Measurements from ENCODE around the gene MAG.

The MAG gene

DNA sequence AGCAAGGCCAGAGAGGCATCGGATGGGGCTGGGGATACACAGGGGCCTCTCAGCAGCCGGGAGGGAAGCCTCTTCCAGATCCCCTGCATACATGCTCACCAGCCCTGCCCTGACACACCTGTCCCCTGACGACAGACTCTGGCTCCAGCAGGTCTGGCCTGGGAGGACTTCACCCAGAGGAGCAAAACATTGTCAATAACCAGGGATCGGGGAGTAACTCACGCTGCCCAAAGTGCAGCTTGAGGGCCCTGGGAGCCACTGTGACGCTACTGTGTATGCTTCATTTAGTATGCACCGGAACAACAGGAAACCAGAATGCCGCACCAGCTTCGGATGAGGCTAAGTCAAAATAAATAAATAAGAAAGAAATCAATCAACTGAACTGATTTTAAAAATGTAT lies 24.6 kb downstream of the MAG start:
- DNase-seq (ENCODE audit: low read depth in 3 of 3), result no peak

DNA sequence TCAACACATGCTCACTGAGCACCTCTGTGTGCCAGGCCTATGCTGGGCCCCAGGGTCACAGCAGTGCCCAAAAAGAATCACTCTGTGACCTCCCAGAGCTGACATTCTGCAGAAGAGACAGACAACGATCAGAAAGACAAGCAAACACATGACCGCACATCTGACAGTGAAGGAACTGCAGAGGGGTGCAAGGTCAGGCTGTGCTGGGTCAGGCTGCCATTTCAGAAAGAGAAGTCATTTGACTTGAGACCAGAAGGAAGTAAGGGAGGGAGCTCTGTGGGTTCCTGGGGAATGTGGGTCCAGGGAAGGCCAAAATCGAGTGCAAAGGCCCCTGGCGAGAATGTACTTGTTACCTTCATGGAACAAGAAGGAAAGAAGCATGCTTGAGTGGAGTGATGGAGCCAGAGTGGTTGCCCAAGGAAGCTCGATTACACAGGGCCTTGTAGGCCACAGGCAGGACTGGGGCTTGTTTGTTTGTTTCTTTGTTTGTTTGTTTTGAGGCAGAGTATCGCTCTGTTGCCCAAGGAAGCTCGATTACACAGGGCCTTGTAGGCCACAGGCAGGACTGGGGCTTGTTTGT lies 25.6 kb downstream of the MAG start:
- no peak for DNase-seq (ENCODE audit: low read depth in 3 of 3)

DNA sequence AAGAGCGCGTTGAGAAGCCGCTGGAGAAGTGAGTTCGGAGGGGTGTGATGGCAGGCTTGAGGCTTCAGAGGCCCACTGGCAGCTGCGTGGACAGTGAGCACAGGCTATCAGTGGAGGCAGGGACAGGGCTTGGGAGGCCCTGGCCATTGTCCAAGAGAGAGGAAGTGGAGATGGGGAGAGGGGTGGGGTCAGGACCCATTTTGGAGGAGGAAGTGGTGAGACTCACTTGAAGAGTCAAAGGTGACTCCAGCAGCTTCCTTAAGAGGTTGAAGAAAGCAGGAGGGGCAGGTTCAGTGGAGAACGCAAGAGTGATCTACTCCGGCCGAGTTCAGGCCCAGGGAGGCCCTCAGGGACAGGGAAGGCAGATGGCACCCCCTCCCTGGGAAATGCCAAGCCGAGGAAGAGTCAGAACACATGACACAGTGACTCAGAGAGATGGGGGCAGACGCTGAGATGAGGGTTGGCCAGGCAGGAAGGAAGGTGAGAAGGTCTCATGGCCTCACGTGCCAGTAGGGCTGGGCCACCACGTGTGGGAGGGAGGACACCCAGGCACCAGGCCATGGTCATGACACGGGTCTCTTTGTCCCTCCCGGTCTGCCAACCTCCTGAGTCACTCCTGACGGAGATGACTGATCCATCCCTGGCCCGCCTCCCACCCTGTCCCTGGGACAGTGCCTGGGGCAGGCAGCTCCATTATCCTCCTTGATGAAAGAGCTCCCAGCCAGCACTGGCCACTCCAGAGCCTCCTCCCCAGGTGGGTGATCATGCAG lies 26.9 kb downstream of the MAG start:
- no peak for DNase-seq (ENCODE audit: low read depth in 3 of 3)

DNA sequence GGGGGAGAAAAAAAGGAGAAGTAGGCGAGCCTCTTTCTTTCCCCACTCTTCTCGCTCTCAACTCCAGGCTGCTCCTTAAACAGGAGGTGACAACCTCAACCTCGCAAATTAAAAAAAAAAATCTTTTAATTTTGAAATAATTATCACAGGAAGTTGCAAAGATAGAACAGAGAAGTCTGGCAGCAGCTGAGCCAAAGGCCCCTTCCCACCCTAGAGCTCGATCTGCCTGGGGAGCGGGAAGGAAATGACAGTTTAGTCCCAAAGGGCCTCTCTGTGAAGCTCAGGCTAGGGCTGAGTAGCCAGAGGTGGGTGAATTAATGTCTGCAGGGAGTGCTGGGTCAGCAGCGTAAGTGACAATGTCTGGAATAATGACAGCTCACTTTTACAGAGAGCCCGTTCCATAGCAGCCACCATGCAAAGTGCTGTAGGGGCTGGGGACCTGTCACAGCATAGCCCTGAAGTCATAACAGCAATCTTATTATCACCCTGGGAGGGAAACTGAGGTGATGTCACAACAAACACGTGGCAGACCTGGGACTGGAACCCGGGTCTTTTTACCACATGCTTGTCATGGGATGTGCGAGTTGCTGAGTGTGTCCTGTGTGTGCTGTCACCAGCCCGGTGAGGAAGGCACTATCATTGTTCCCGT lies 28.2 kb downstream of the MAG start:
- no peak for DNase-seq (ENCODE audit: low read depth in 3 of 3)

DNA sequence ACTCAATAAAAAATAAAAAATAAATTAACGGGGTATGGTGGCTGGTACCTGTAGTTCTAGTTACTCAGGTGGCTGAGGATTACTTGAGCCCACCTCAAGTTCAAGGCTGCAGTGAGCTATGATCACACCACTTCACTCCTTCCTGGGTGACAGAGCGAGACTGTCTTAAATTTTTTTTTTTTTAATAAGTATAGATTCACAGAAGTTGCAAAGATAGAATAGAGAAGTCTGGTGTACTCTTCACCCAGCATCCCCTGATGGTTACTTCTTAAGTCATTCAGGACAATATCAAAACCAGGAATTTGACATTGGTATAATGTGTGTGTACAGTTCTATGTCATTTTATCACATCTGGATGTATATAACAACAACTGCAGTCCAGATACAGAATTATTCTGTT lies 29.3 kb downstream of the MAG start:
- no peak for DNase-seq (ENCODE audit: low read depth in 3 of 3)

DNA sequence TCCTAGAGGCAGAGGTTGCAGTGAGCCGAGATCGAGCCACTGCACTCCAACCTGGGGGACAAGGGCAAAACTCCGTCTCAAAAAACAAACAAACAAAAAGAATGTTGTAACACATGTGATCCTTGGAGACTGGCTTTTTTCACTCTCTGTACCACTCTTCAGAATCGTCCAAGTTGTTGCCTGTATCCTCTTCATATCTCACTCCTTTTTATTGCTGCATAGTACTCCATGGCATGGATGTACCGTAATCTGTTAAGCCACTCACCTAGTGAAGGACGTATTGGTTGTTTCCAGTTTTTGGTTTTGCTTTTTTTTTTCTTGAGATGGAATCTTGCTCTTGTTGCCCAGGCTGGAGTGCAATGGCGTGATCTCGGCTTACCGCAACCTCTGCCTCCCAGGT lies 30.1 kb downstream of the MAG start:
- DNase-seq (ENCODE audit: low read depth in 3 of 3), result no peak

DNA sequence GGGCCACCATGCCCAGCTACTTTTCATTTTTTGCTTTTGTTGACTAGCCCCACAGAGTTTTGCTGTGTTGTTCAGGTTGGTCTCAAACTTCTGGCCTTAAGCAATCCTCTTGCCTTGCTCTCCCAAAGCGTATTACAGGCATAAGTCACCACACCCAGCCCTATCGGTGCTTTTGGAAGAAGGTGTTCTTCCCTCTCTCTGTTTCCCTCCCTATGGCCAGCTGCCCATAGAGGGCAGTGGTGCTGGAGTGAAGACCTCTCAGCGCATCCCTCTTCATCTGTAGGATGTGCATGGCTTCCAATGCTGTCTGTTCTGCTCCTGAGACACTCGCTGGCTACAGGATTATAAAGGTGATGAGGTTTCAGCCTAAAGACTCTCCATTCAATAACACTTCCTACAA lies 35.7 kb downstream of the MAG start:
- DNase-seq (ENCODE audit: low read depth in 3 of 3), result no peak

DNA sequence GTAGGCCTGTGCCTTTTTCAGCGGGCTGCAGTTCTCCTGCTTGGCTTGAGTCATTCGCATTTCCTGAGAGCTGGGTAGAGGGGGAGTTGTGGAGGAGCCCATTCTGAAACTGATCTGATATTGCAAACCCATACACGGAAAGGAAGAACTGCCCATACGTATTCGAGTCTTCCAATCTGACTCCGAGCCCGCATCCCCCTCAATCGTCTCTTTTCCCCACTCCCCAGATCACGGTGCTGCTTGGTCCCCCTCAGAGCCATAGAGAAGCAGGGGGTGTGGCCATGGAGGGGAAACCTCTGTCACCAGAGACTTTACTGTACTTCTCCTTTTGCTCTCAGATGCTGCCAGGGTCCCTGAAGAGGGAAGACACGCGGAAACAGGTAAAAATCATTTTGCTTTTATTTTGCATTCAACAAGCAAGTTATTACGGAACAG lies 36.9 kb downstream of the MAG start, which contains the start of gene CD22:
Gene CD22 (plus strand): TSS at position 337 of the 435 bp plus-strand sequence. CDS start 2,854 bp downstream, outside the sequence.
- DNase-seq (ENCODE audit: low read depth in 3 of 3), result no peak

DNA sequence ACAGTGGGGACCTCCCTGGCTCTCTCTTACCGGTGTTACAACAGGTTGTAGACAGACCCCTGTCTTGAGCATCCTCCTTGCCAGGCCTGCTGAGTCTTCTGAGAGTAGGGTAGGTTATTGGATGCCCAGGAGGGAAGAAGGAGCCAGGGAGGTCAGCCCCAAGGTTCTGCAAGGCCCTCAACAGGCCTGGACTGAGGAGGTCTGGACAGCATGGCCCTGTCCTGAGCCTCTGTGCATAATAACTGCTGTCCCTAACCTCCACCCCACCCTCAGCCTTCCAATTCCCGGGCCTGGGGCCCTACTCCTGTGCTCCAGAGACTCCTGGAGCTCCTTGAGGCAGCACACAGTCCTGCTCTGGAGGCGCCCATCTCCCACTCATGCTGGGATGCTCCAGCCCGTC lies 37.4 kb downstream of the MAG start:
- DNase-seq (ENCODE audit: low read depth in 3 of 3), result no peak

DNA sequence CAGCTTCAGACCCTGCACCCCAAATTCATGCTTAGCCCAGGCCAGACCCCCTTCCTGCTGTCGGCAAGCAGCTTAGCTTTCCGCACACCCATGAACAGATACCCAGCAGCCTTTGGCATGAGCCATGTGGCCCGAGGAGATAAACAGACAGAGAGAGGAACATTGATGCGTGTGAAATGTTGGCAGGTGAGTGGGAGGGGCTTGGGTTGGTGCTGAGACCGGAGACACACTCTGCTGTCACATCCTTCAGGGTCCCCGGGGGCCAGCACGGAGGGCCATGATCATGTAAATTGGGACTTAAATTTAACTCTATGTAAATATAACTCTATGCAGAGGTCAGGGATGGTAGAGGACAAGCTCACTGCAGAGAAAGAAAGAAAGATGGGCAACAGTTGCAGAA lies 38.5 kb downstream of the MAG start:
- DNase-seq (ENCODE audit: low read depth in 3 of 3), result no peak

DNA sequence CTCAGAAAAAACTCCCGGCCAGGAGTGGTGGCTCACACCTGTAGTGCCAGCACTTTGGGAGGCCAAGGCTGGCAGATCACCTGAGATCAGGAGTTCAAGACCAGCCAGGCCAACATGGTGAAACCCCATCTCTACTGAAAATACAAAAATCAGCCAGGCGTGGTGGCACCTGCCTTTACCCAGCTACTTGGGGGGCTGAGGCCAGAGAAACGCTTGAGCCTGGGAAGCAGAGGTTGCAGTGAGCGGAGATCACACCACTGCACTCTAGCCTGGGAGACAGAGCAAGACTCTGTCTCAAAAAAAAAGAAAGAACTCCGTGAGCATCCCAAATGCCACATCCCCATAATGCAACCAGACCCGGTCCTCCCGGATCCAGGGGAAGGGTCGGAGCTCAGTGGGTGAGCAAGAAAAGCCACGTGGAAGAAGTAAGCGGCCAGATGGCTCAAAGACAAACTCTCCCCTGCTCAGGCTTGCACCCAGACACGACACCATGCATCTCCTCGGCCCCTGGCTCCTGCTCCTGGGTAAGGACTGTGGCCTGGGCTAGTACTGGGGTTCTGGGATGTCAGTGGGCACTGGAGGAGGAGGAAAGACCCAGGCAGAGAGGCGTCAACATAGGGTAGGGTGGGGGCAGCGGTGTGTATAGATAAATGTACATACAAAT lies 39.7 kb downstream of the MAG start:
- no peak for DNase-seq (ENCODE audit: low read depth in 3 of 3)

DNA sequence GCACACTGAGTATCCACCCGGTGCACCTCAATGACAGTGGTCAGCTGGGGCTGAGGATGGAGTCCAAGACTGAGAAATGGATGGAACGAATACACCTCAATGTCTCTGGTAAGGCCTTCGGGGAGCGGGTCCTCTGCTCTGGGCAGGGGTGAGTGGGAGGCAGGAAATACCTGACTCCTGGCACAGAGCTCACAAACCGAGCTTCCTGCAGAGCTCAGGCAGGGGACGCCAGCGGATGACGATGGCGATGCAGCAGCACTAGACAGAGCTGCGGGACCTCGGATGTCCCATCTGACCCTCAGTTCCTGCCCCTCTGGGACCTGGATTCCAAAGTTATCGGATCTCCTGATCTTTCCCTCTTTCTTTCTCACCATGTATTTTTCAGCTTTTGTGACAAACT lies 40.9 kb downstream of the MAG start:
- peak in 1 of 3 experiments; percentile 39 for DNase-seq (ENCODE audit: low read depth in 3 of 3)

DNA sequence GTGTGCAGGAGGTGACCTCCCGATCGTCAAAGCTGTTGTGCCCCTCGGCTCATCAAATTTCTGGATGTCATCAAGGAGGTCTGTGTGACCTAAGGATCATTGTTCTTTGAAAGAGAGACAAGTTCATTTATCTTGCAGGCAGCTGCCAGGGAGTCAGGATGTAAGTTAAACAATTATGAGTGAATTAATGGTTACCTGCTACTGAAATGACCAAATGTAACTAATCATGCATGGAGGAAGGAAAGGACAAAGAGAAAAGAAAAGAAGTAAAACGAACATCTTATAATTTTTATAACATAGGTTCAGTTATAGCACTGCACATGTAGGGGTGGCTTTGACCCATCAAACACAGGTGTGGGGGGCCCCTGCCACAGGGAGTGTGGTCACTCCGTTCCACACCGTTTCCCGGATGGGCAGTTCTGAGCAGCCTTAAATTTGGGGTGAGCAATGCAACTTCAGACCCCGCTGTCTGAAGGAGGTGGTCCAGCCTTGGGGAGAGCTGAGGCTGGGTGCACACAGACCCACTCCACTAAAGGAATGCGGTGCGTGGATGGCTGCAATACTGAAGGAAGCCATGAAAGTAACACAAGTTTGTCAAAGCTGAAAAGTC lies 42.3 kb downstream of the MAG start:
- no peak for DNase-seq (ENCODE audit: low read depth in 3 of 3)

DNA sequence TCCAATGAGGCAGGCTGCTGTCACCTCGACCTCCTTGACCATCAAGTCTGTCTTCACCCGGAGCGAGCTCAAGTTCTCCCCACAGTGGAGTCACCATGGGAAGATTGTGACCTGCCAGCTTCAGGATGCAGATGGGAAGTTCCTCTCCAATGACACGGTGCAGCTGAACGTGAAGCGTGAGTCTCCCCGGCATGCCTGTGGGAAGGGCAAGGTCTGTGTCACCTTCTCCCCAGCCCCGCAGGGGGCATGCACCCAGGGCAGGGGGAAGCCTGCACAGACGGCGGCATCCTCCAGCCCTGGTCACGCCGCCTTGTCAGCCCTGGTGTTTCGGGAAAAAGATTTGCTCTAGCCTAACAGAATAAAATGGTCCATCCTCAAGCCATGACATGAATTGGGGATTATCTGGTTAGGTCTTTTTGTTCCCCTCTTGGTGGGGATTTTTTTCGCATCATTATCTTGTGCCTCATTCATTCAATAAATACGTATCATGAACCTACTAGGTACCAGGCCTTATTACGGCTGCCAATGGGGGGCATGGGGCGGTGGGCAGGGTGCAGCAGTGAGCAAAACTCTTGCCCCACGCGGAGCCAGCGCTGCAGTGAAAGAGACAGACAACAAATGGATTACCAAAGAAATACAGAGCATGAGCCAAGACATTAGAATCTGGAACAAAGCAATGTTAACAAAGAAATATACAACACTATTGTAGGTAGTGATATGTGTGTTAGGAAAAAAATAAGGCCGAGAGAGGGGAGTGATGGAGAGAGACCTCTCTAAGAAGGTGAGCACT lies 44.4 kb downstream of the MAG start:
- no peak for DNase-seq (ENCODE audit: low read depth in 3 of 3)

DNA sequence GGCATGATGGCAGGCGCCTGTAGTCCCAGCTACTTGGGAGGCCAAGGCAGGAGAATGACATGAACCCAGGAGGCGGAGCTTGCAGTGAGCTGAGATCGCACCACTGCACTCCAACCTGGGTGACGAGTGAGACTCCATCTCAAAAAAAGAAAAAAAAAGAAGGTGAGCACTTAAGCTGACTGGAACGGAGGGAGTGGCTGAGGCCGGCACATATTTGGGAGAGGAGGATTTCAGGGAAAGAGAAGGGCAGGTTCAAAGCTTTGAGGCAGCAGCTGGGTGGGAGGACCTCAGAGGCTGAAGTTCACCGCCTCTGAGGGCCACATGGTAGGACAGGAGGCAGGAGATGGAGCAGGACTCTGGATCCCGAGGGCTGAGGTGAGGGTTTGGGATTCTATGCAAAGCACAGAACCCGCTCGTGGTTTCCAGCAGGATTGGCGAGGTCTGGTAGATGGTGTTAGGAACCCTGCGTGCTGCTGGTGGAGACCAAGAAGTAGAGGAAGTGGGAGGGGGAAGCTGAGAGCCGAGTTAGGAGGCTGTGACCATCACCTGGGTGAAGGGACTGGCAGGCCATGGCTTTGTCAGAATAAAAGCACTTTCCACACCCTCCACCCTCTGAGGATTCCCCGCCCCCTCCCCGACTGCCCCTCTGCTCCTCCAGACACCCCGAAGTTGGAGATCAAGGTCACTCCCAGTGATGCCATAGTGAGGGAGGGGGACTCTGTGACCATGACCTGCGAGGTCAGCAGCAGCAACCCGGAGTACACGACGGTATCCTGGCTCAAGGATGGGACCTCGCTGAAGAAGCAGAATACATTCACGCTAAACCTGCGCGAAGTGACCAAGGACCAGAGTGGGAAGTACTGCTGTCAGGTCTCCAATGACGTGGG lies 45.4 kb downstream of the MAG start:
- DNase-seq (ENCODE audit: low read depth in 3 of 3), result no peak

DNA sequence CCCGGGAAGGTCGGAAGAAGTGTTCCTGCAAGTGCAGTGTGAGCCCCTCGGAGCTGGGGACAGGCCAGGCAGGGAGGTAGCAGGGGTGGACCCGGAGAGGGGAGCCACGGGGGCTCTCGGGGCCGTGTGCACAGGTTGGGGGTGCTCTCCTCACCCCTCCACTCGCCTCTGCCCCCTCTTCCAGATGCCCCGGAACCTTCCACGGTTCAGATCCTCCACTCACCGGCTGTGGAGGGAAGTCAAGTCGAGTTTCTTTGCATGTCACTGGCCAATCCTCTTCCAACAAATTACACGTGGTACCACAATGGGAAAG lies 46.0 kb downstream of the MAG start:
- DNase-seq (ENCODE audit: low read depth in 3 of 3), result no peak

DNA sequence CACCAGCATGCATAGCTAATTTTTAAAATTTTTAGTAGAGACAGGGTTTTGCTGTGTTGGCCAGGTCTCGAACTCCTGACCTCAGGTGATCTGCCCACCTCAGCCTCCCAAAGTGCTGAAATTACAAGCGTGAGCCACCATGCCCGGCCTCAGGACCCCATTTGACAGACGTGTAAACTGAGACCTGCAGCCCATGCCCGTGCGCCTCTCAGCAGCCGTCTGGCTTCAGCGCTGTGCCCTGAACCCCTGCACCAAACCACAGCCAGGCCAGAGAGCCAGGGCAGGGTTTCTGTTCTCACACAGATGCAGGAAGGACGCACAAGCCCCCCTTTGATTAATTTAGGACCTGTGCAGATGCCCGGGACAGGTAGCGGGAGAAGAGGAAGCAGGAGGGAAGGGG lies 48.5 kb downstream of the MAG start:
- DNase-seq (ENCODE audit: low read depth in 3 of 3), result no peak

DNA sequence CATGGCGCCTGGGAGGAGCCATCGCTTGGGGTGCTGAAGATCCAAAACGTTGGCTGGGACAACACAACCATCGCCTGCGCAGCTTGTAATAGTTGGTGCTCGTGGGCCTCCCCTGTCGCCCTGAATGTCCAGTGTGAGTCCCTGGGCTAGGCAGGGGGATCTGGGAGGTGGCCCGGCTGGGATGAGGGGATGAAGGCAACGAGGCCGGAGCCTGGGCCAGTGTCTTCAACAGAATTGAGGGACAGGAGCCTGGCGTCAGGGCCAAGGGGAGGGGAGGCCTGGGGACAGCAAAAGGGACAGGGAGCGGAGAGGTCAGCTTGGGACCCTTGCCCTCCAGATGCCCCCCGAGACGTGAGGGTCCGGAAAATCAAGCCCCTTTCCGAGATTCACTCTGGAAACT lies 49.0 kb downstream of the MAG start:
- DNase-seq (ENCODE audit: low read depth in 3 of 3), result no peak

DNA sequence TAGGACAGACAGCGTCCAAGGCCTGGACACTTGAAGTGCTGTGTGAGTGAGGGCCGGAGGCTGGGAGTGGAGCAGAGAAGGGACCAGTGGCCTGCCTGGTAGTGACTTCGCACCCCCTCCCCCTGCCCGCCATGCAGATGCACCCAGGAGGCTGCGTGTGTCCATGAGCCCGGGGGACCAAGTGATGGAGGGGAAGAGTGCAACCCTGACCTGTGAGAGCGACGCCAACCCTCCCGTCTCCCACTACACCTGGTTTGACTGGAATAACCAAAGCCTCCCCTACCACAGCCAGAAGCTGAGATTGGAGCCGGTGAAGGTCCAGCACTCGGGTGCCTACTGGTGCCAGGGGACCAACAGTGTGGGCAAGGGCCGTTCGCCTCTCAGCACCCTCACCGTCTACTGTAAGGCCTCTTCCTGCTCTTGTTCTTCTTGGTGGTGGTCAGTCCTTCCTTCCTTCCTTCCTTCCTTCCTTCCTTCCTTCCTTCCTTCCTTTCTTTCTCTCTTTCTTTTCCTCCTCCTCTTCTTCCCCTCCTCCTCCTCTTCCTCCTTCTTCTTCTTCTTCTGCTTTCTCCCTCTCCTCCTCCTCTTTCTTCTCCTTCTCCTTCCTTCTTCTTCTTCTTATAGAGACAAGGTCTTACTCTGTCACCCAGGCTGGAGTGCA lies 49.7 kb downstream of the MAG start:
- no peak for DNase-seq (ENCODE audit: low read depth in 3 of 3)

DNA sequence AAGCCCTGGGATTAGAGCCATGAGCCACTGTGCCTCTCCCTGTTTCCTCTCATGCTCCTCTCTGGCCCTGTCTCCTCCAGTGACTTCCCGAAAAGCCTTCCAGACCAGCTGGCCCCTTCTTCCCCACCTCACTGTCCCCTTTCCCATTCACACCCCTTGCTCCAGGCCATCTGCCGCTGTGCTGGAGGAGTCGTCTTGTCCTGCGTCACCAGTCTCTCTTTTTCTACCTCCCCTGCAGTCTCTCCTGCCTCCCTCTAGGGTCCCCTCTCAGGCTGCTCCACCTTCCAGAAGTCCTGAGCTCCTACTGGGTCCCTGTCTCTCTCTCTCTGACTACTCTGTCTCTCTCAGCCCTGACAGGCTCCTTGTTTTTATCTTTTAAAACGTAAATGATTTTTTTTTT lies 50.5 kb downstream of the MAG start:
- no peak for DNase-seq (ENCODE audit: low read depth in 3 of 3)
